ACC112 (cell line): ENCODE measurements around the gene CLINT1.
"Not testable (repeated sequence)": the region's sequence is repeated elsewhere in the genome, so short reads cannot be mapped to it uniquely, and the experiment has no call there.

Experiments used
- H2AFZ ChIP-seq: fragments of 200-600 bp; sonication (generic); one replicate; pipeline ENCODE4 v1.6.0; 2017; ENCODE audit warnings: antibody characterized with exemption, low read length; ENCODE audit not compliant: unreplicated experiment
- H3K27ac ChIP-seq: fragments of 200-600 bp; sonication (generic); 2 replicates; pipeline ENCODE4 v1.5.1; 2014; ENCODE audit warnings: low read depth, mild to moderate bottlenecking, antibody characterized with exemption, low read length, moderate library complexity
- H3K27me3 ChIP-seq: fragments of 200-600 bp; sonication (generic); 2 replicates; pipeline ENCODE4 v1.6.1; 2014; ENCODE audit warnings: mild to moderate bottlenecking, antibody characterized with exemption, low read length, moderate library complexity, mixed read lengths; ENCODE audit not compliant: insufficient read depth
- H3K36me3 ChIP-seq: fragments of 200-600 bp; sonication (generic); 2 replicates; pipeline ENCODE4 v1.6.1; 2016; ENCODE audit warnings: mild to moderate bottlenecking, antibody characterized with exemption, low read length, moderate library complexity, mixed read lengths; ENCODE audit not compliant: insufficient read depth
- H3K4me1 ChIP-seq: fragments of 200-600 bp; sonication (generic); one replicate; pipeline ENCODE4 v1.6.1; 2016; ENCODE audit warnings: low read length, mixed read lengths; ENCODE audit not compliant: insufficient read depth, unreplicated experiment, control insufficient read depth
- H3K4me3 ChIP-seq: fragments of 200-600 bp; sonication (generic); 2 replicates; pipeline ENCODE4 v1.5.1; 2014; ENCODE audit warnings: mild to moderate bottlenecking, low read depth, low read length
- H3K79me2 ChIP-seq: fragments of 200-600 bp; sonication (generic); one replicate; pipeline ENCODE4 v1.6.0; 2016; ENCODE audit warnings: low read length; ENCODE audit not compliant: control insufficient read depth, unreplicated experiment, insufficient read depth

CLINT1 gene

DNA sequence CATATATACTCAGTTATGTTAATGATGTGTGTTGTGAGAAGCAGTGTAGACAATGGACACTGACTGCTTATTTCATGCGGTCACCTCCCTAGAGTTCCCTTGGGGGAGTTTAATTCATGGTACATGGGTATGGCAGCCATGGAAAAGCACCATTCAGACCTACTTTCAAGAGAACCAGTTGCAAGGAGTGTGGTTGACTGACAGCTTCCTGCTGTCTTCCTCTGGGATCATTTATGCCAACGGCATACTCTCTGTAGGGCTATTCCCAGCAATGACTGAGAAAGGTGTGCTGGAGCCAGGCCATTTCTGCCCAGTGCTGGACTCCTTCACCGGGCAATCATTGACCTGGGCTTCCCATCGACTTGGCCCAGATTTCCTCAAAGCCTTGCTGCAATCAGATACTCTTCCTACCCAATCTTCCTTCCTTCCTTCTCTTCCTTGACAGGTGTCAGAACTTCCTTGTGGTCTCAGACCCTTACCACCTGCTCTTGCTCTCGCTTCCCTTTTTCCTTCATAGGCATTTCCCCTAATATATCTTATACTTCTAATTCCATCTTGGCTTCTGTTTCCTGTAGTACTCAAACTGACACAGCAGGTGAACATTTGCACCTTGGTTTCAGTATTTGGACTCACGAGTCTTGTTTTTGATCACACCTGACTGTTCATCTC is 3.4 kb upstream of the CLINT1 start:
- Histone ChIP-seq H3K27me3 (no peaks in the 10 kb centered on the region), H3K4me3 (no peak overlapping the region), H3K27ac (no peak overlapping the region), H3K36me3 (no peaks in the 10 kb centered on the region), H3K79me2 (peaks cover 17% of the 10 kb centered on the region), H3K4me1 (peaks cover 3% of the 10 kb centered on the region), H2AFZ (no peak overlapping the region)

DNA sequence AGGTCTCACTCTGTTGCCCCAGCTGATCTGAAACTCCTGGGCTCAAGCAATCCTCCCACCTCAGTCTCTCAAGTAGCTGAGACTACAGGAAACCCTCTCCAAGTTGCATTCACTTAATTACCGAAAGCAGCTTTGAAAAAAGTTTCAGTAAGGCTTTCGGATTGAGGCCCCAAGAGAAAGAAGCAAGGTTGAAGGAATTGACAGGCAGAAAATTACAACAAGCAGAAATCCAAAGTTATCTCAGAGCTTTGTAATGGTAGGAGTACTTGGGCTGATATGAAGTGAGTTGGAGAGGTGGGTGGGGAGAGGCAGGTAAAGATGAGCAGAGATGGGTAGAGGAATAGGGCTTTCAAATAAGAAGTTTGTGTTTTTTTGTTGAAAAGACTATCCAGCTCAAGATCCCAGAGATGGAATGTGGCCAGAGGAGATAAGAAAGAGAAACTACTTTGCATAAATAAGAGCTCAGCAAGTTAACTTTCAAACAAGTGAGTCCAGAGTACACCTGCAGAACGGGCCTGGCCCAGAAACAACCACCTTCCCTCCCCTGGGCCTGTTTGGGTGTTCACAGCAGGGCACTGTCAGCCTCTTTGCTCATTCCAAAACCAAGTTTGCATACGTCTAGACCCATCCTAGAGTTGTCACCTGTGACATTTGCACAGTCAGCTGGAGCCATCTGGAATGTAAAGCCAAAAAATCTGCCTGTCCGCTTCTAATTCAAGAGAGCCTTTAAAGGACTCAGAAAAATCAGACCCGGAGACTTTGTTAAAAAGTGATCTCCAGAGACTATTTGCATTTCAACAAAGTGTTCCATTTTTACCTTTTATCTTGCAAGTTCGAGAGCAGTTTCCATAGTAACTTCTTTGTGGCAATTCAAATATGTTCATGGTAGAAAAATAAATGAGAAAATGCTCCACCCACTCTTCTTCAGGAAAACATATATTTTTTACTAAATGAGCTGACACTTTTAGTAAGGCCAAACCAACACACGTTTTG is 2.2 kb upstream of the CLINT1 start:
- Histone ChIP-seq H3K79me2 (peaks cover 28% of the 10 kb centered on the region), H3K27ac (no peak overlapping the region), H3K36me3 (no peaks in the 10 kb centered on the region), H2AFZ (no peak overlapping the region), H3K27me3 (no peaks in the 10 kb centered on the region), H3K4me1 (peaks cover 14% of the 10 kb centered on the region), H3K4me3 (no peak overlapping the region)

GRCh38 chr5:157859227-157859575 is 256 bp upstream of the CLINT1 start:
- no peak overlapping the region for H3K27ac ChIP-seq
- peak overlapping the region; percentile 91 for H2AFZ ChIP-seq
- peaks cover 24% of the 10 kb centered on the region for H3K4me1 ChIP-seq
- peaks cover 47% of the 10 kb centered on the region for H3K79me2 ChIP-seq
- H3K27me3 ChIP-seq, result no peaks in the 10 kb centered on the region
- H3K4me3 ChIP-seq, result peak overlapping the region; percentile 88
- H3K36me3 ChIP-seq, result no peaks in the 10 kb centered on the region

GRCh38 chr5:157857816-157858526 is 974 bp downstream of the CLINT1 start:
- Histone ChIP-seq H3K4me1 (peaks cover 24% of the 10 kb centered on the region), H3K79me2 (peaks cover 59% of the 10 kb centered on the region), H3K27ac (peak overlapping the region; percentile 50), H3K27me3 (no peaks in the 10 kb centered on the region), H3K4me3 (peak overlapping the region; percentile 88), H2AFZ (peak overlapping the region; percentile 19), H3K36me3 (no peaks in the 10 kb centered on the region)

DNA sequence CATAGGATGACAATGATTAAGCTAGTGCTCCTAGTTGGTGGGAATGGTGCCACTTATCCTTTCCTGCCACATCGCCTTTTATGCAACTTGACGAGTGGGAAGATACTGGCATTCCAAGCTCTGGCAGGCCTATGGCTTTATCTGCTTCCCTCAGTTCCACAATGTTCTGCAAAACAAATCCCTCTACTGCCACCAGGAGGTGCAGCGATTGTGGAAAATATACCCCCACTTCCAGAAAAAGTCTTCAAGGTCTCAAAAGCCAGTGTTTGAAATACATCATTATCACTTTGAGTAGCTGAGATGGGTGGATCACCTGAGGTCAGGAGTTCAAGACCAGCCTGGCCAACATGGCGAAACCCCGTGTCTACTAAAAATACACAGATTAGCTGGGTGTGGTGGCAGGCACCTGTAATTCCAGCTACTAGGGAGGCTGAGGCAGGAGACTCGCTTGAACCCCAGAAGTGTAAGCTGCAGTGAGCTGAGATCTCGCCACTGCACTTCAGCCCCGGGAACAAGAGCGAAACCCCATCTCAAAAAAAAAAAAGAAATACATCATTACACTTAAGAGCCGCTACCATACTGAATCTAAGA is 3.4 kb downstream of the CLINT1 start:
- H3K27me3 ChIP-seq, result no peaks in the 10 kb centered on the region
- no peaks in the 10 kb centered on the region for H3K36me3 ChIP-seq
- H3K27ac ChIP-seq, result no peak overlapping the region
- H3K4me3 ChIP-seq, result no peak overlapping the region
- H2AFZ ChIP-seq, result no peak overlapping the region
- peaks cover 82% of the 10 kb centered on the region for H3K79me2 ChIP-seq
- H3K4me1 ChIP-seq, result peaks cover 24% of the 10 kb centered on the region

- H3K4me3 ChIP-seq, H3K36me3 ChIP-seq, H2AFZ ChIP-seq, H3K27ac ChIP-seq, H3K27me3 ChIP-seq: not testable (repeated sequence)
- peaks cover 96% of the 10 kb centered on the region for H3K79me2 ChIP-seq
- peaks cover 24% of the 10 kb centered on the region for H3K4me1 ChIP-seq
Observed at GRCh38 chr5:157853365-157853764, 5.6 kb downstream of the CLINT1 start.

DNA sequence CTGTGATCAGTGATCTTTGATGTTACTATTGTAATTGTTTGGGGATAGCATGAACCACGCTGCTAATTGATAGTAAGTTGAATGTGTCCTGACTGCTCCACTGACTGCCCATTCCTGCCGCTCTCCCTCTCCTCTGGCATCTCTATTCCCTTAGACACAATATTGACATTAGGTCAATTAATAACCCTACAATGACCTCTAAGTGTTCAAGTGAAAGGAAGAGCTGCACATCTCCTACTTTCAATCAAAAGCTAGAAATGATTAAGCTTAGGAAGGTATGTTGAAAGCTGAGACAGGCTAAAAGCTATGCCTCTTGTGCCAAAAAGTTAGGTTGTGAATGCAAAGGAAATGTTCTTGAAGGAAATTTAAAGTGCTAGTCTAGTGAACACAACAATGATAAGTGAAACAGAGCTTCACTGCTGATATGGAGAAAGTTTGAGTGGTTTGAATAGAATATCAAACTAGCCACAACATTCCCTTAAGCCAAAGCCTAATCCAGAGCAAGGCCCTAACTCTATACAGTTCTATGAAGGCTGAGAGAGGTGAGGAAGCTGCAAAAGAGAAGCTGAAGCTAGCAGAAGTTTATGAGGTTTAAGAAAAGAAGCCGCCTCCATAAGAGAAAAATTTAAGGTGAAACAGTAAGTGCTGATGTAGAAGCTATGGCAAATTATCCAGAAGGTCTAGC is 12.9 kb downstream of the CLINT1 start:
- Histone ChIP-seq H3K36me3 (peaks cover 14% of the 10 kb centered on the region), H3K79me2 (peaks cover 84% of the 10 kb centered on the region), H2AFZ (no peak overlapping the region), H3K4me1 (no peaks in the 10 kb centered on the region), H3K27ac (no peak overlapping the region), H3K4me3 (no peak overlapping the region), H3K27me3 (no peaks in the 10 kb centered on the region)

GRCh38 chr5:157842787-157843186 is 16.2 kb downstream of the CLINT1 start:
- Histone ChIP-seq H3K27me3 (no peaks in the 10 kb centered on the region), H3K4me3 (no peak overlapping the region), H3K4me1 (no peaks in the 10 kb centered on the region), H2AFZ (no peak overlapping the region), H3K79me2 (peaks cover 72% of the 10 kb centered on the region), H3K27ac (no peak overlapping the region), H3K36me3 (peaks cover 12% of the 10 kb centered on the region)

- H2AFZ ChIP-seq, result no peak overlapping the region
- H3K4me1 ChIP-seq, result no peaks in the 10 kb centered on the region
- H3K27ac ChIP-seq, result no peak overlapping the region
- peaks cover 73% of the 10 kb centered on the region for H3K79me2 ChIP-seq
- H3K36me3 ChIP-seq, result peaks cover 7% of the 10 kb centered on the region
- no peaks in the 10 kb centered on the region for H3K27me3 ChIP-seq
- no peak overlapping the region for H3K4me3 ChIP-seq
Observed at GRCh38 chr5:157842185-157842584, 16.8 kb downstream of the CLINT1 start.
